Stimulated activated CD8-positive, alpha-beta memory T cell treated with anti-CD3 and anti-CD28 coated beads, Interleukin-15, amount 100 ng/mL, for 48 hours (primary cell): ENCODE measurements around the gene NEGR1.

Experiments used
- DNase-seq, 2 donors: peaks; one replicate each; pipeline ENCODE4 v3.0.0-alpha.2; 2020; ENCODE audit warnings: low read depth in 2 of 2

The NEGR1 gene

GRCh38 chr1:71635568-71635967 lies 646.8 kb downstream of the NEGR1 start:
- no peak for DNase-seq

GRCh38 chr1:71634159-71634558 lies 648.2 kb downstream of the NEGR1 start:
- no peak for DNase-seq

GRCh38 chr1:71630073-71630472 lies 652.3 kb downstream of the NEGR1 start:
- DNase-seq: no peak

DNA sequence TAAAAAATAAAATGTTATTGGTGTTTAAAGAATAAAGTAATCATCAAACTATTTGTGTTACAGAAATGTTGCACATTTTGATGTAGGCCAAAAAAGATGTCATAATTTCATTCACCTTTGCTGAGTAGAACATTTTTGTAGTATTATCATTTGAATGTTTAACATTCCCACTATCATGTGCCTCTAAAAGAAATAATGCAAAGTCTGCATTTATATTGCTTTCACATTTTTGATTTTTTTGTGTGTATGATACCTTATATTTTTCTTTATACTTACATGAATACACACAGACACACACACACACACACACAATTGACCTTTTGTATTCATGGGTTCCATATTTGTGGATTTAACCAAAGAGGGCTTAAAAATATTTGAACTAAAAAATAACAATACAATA lies 657.3 kb downstream of the NEGR1 start:
- DNase-seq: no peak

- no peak for DNase-seq
These were observed 658.5 kb downstream of the NEGR1 start for GRCh38 chr1:71623888-71624287.

DNA sequence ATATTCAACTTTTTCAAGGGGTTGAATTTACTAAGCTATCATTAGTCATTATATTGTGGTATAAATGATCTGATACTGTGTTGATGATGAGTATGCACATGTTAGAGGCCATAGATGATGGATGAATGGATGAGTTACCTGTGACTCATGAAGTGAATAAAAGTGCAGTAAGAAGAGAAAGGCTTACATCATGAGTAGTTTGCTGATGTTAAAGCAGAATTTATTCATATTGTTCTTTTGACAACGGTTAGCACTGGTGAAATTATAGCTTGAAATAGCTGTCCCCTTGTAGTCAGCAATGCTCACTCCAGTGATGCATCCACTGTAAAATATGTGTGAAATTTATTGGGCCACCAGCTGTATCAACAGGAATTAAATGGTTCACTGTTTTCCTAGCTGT lies 660.6 kb downstream of the NEGR1 start:
- no peak for DNase-seq

- DNase-seq: no peak
These were observed 663.4 kb downstream of the NEGR1 start for GRCh38 chr1:71618766-71619530.

DNA sequence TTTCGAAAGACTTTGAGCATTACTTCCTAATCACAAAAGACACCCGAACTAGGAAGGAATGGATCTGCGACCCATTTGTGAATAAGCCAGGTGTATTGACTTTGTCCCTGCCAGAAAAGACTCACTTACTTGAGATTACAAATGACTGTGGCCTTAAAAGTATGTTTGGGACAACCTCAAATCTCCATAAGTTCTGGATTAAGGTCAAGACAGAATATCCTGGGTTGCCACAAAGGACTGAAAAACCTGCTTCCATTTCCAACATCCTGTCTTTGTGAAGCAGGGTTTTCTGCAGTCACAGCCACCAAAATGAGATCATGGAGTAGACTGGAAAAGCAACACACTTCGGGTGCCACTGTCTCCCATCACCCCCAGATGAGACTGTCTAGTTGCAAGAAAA lies 664.1 kb downstream of the NEGR1 start:
- DNase-seq: no peak

GRCh38 chr1:71610476-71610875 lies 671.9 kb downstream of the NEGR1 start:
- DNase-seq: no peak

DNA sequence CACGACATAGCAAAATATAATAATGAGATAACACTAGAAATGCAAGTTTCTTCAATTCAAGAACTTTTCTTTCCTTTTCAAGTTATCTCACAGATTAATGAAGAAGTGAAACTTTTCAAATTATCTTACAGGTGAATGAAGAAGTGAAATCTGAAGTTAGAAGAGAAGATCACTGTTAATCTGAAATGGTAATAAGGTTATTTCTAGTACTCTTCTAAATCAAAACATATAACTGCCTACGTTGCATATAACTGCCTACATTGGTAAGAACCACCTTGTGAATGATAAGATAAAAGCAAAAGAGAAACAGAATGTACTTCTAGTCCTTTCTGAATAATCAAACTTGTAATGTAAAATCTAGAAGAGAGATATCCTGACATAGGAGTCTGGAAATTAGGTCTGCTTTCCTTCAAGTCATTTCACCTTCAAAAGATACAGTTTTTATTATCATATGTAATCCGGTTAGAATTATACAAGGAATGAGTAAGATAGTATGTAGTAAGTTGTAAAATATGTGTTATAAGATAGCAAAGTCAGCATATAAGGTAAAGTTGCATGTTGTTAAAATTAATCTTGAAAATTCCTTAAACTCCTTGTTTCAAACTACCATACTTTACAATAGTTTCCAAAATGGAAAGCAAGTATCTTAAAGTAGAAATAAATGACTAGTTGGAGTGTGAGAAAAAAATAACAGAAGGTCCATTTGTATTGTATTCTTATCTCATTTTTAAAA lies 679.1 kb downstream of the NEGR1 start:
- no peak for DNase-seq

- no peak for DNase-seq
These were observed 682.3 kb downstream of the NEGR1 start for GRCh38 chr1:71600023-71600422.

DNA sequence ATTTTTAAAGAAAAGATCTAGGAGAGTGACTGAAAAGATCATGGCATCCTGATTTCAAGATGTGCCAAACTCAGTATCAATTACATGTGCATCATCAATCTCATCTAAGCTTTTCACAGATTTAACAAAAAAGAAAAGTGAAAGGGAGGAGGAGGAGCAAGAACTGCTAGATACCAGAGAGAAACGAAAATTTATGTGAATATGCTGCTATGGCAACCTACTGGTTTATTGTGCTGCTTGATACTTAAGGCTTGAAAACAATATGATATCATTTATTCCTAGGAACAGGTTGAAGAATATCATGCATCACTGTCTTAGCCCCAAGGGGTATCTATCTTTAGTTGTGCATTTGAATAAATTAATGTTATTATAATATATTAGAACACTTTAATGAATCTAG lies 683.0 kb downstream of the NEGR1 start:
- no peak for DNase-seq

GRCh38 chr1:71593523-71593922 lies 688.8 kb downstream of the NEGR1 start:
- DNase-seq: no peak

DNA sequence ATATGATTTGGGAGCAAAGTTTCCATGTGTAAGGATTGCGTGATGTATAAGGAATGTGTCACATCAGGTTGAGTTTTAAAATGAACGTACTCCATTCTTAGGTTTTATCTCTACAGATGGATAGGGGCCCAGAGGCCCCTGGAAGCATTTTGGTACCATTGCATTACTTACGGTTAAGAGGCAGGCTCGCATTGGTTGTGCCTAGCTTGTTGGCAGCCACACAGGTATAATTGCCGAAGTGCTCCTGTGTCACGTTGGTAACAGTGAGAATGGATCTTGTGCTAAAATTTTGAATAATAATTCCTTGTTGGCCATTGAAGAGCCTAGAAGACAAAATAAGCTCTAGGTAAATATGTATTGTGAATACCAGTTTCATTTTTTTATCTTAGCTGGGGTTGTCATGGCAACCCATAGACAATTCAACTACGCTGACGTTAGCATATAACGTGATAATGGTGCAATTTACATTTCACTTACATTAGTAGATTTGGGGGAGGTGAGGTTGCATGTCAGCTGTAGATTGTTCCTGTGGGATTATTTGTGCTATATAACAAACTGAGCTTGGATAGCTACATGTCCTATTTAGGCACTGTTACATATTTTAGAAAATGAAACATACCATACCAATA lies 689.6 kb downstream of the NEGR1 start:
- no peak for DNase-seq

DNA sequence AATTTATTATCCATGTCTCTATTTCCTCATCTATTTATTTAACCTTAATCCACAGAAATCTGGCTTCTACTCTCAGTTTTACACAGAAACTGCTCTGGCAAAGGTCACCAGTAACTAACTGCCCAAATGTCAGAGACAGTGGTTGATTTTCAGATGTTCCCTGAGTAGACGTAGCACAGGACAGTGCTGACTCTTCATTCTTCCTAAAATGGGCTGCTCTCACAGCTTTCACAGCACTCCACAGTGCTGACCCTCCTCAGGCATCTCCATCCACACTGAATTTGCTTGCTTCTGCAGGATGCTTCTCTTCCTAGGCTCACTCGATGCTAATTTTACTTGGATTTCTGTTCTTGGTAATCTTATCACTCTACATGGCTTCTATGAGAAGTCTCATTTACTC lies 693.3 kb downstream of the NEGR1 start:
- no peak for DNase-seq

DNA sequence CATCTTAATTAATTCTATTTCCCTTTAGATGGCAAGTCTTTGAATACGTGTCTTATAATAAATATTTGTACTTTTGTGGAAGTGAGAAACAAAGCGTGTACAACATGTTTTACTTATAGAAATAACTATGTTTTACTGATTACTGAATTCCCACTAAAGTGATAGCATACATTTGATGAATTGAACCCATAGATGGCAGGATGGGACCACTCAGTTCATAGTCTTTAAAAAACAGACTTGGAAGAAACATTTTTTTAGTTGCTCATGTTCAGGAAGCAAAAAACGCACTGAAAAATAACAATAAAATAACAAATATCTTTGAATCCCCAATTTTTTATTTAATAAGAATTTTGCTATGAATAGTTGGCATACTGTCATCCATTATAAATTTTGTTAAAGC lies 694.4 kb downstream of the NEGR1 start:
- no peak for DNase-seq

GRCh38 chr1:71586030-71586429 lies 696.3 kb downstream of the NEGR1 start:
- DNase-seq: no peak

DNA sequence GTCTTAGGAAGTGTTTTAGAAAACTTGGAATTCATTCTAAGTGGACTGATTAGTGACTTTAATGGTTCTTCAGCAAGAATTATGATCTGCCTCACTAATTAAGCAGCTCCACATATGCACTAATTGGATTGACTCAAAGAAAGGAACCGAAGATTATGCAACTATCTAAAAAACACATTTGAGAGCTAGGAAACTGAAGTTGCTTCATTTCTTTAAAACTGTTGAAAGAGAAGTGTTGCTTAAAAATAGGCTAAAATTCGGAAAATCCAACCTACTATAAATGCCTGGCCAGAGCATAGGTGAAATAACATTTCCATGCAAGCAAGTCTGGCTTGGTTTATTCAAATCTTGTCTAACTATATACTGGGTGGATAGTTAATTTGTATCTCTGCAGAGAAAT lies 698.6 kb downstream of the NEGR1 start:
- DNase-seq: no peak

- DNase-seq: no peak
These were observed 699.7 kb downstream of the NEGR1 start for GRCh38 chr1:71582673-71583072.

DNA sequence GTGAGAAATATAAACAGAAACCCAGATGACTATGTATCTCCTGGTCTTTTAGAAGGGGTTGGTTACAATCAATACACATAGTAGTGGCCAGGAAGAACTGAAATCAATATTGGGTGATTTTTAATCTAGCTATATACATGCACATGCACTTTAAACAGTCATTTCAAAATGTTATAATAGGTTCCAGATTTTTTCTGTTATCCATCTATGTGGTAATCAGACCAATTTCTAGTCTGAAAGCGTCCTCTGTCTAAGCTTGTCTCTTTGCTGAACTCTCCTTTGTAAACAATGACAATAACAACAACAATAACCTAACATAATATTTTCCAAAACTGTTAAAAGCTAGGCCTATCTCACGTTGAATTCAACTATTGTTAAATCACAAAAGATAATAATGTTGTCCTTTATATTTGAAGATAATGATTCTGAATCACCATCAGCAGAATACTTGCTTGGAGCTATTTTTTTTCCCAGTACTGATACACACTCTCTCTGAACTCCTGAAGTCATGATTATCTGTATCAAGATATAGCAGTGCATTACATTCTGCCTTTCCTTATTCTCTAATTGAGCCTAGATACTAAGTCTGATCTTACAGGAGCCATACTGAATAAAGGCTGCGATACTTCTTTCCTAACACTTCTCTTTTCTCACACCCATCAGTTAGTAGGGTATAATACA lies 704.7 kb downstream of the NEGR1 start:
- no peak for DNase-seq

GRCh38 chr1:71572038-71572437 lies 710.3 kb downstream of the NEGR1 start:
- no peak for DNase-seq

DNA sequence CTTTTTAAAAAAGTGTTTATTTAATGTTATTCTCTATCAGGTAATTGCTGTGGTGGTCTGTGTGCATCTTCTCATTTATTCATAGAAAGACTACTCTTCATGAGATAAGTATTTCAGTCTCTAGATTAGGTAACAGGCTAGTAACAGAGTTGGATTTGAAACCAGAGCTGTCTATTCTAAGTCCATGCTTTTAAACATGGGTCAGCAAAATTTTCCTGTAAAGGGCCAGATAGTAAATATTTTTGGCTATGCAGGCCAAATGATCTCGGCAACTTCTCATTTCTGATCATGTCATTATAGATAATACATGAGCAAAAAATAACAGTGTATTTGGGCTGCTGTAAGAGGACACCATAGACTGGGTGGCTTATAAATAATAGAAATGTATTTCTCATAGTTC lies 715.9 kb downstream of the NEGR1 start:
- no peak for DNase-seq
